WTC11 (cell line): ENCODE results near the gene AMBRA1.

ENCODE experiments used
- CREM ChIP-seq: sonication (generic); formaldehyde crosslinking; IDR thresholded peaks from 2 replicates; pipeline ENCODE4 v1.8.1; 2022; ENCODE audit warnings: mild to moderate bottlenecking, missing genetic modification reagents, moderate library complexity
- CTCF ChIP-seq: fragments of 200-600 bp; IDR thresholded peaks from 2 replicates; pipeline ENCODE4 v1.8.0; 2022; ENCODE audit warnings: antibody characterized with exemption
- MYBL2 ChIP-seq: sonication (generic); formaldehyde crosslinking; IDR thresholded peaks from 2 replicates; pipeline ENCODE4 v1.8.1; 2023; ENCODE audit warnings: mild to moderate bottlenecking, moderate library complexity, missing genetic modification reagents
- NR1H2 ChIP-seq: sonication (generic); formaldehyde crosslinking; IDR thresholded peaks from 2 replicates; pipeline ENCODE4 v1.9.0; 2021; ENCODE audit warnings: mild to moderate bottlenecking, moderate library complexity, missing genetic modification reagents
- RELA ChIP-seq: sonication (generic); formaldehyde crosslinking; IDR thresholded peaks from 2 replicates; pipeline ENCODE4 v1.8.1; 2022; ENCODE audit warnings: missing genetic modification reagents, mild to moderate bottlenecking, borderline replicate concordance
- TEAD4 ChIP-seq: sonication (generic); formaldehyde crosslinking; IDR thresholded peaks from 2 replicates; pipeline ENCODE4 v1.8.0; 2022; ENCODE audit warnings: mild to moderate bottlenecking, missing genetic modification reagents
- USF2 ChIP-seq: sonication (generic); formaldehyde crosslinking; IDR thresholded peaks from 2 replicates; pipeline ENCODE4 v1.8.1; 2023; ENCODE audit warnings: mild to moderate bottlenecking, missing genetic modification reagents, moderate library complexity

GRCh38 chr11:46574656-46575055 lies 19.2 kb downstream of the AMBRA1 start:
- TF ChIP-seq CREM (CRISPR knock-in tag) (no peak), MYBL2 (CRISPR knock-in tag) (no peak), NR1H2 (CRISPR knock-in tag) (no peak), CTCF (no peak), USF2 (CRISPR knock-in tag) (no peak), RELA (CRISPR knock-in tag) (no peak), TEAD4 (CRISPR knock-in tag) (no peak)
